ENCODE measurements around the gene SLC37A2.

SLC37A2 gene

GRCh38 chr11:125064070-125064469 lies 965 bp downstream of the SLC37A2 start:
- no peak for TF ChIP-seq CTCF (IDR thresholded peaks at IDR 0.05; ENCODE audit: low read depth, low read length)
- DNase-seq: no peak
- Histone ChIP-seq H3K27me3 (ENCODE audit: insufficient read depth, low read depth, severe bottlenecking) (peaks cover 24% of the 10 kb centered on the region), H3K36me3 (no peaks in the 10 kb centered on the region), H3K27ac (no peak overlapping the region), H3K9me3 (ENCODE audit: severe bottlenecking) (no peaks in the 10 kb centered on the region), H3K4me3 (ENCODE audit: low read depth, low read length) (no peak overlapping the region)

- H3K4me3 ChIP-seq (ENCODE audit: low read depth, low read length): no peak overlapping the region
- no peaks in the 10 kb centered on the region for H3K36me3 ChIP-seq
- peaks cover 15% of the 10 kb centered on the region for H3K27me3 ChIP-seq (ENCODE audit: insufficient read depth, low read depth, severe bottlenecking)
- DNase-seq: no peak
- TF ChIP-seq CTCF (IDR thresholded peaks at IDR 0.05; ENCODE audit: low read depth, low read length): no peak
- no peaks in the 10 kb centered on the region for H3K9me3 ChIP-seq (ENCODE audit: severe bottlenecking)
- H3K27ac ChIP-seq: no peak overlapping the region
These were observed 5.3 kb downstream of the SLC37A2 start for GRCh38 chr11:125068368-125068767.

- Histone ChIP-seq H3K27me3 (ENCODE audit: insufficient read depth, low read depth, severe bottlenecking) (peaks cover 9% of the 10 kb centered on the region), H3K27ac (no peak overlapping the region), H3K4me3 (ENCODE audit: low read depth, low read length) (no peak overlapping the region), H3K9me3 (ENCODE audit: severe bottlenecking) (no peaks in the 10 kb centered on the region), H3K36me3 (no peaks in the 10 kb centered on the region)
- no peak for DNase-seq
- TF ChIP-seq CTCF (IDR thresholded peaks at IDR 0.05; ENCODE audit: low read depth, low read length): no peak
These were observed 5.9 kb downstream of the SLC37A2 start for GRCh38 chr11:125069008-125069407.

GRCh38 chr11:125069796-125070195 lies 6.7 kb downstream of the SLC37A2 start:
- DNase-seq: no peak
- Histone ChIP-seq H3K27ac (no peak overlapping the region), H3K27me3 (ENCODE audit: insufficient read depth, low read depth, severe bottlenecking) (peaks cover 2% of the 10 kb centered on the region), H3K36me3 (no peaks in the 10 kb centered on the region), H3K4me3 (ENCODE audit: low read depth, low read length) (no peak overlapping the region), H3K9me3 (ENCODE audit: severe bottlenecking) (no peaks in the 10 kb centered on the region)
- TF ChIP-seq CTCF (IDR thresholded peaks at IDR 0.05; ENCODE audit: low read depth, low read length): no peak

GRCh38 chr11:125070699-125071254 lies 7.7 kb downstream of the SLC37A2 start:
- Histone ChIP-seq H3K27ac (no peak overlapping the region), H3K36me3 (no peaks in the 10 kb centered on the region), H3K9me3 (ENCODE audit: severe bottlenecking) (no peaks in the 10 kb centered on the region), H3K27me3 (ENCODE audit: insufficient read depth, low read depth, severe bottlenecking) (no peaks in the 10 kb centered on the region), H3K4me3 (ENCODE audit: low read depth, low read length) (no peak overlapping the region)
- DNase-seq: no peak
- no peak for TF ChIP-seq CTCF (IDR thresholded peaks at IDR 0.05; ENCODE audit: low read depth, low read length)

- TF ChIP-seq CTCF (IDR thresholded peaks at IDR 0.05; ENCODE audit: low read depth, low read length): no peak
- Histone ChIP-seq H3K27me3 (ENCODE audit: insufficient read depth, low read depth, severe bottlenecking) (no peaks in the 10 kb centered on the region), H3K4me3 (ENCODE audit: low read depth, low read length) (no peak overlapping the region), H3K9me3 (ENCODE audit: severe bottlenecking) (no peaks in the 10 kb centered on the region), H3K27ac (no peak overlapping the region), H3K36me3 (no peaks in the 10 kb centered on the region)
- DNase-seq: no peak
These were observed 8.3 kb downstream of the SLC37A2 start for GRCh38 chr11:125071435-125071834.
